HFF-Myc (cell line): Measurements from ENCODE around the gene GRM4.

Source experiments
- DNase-seq: peaks from one replicate; pipeline ENCODE4 v3.0.0-alpha.2; 2011; ENCODE audit warnings: low read depth; ENCODE audit errors: extremely low read depth
- H3K4me3 ChIP-seq: replicated peaks from 2 replicates; pipeline ENCODE4 v1.5.1; 2011; ENCODE audit warnings: low read depth, mild to moderate bottlenecking, control low read depth, low read length
- TF ChIP-seq, protein P1 (sequence below): IDR thresholded peaks from 2 replicates; pipeline ENCODE4 v1.5.1; 2012; ENCODE audit warnings: mild to moderate bottlenecking, low read depth, low read length, control low read depth; ENCODE audit errors: missing control alignments

GRM4 gene

DNA sequence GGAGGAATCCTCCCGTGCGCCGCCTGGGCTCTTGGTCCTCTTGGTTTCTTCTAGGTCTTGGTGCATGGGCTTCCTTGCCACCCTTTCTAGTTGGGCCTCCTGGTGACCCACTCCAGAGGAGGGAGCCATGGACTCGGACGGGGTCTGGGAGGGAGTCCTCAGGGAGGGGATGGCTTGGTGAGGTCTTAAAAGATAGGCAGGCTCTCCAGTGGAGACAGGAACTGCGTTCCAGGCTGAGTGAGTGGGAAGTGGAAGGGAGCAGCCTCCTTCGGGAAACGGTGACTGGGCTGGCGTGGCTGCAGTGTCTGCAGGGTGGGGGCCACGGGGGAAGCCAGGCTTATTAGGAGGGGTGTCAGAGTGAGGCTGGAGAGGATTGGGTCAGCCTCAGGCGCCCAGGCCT, 152.8 kb downstream of the GRM4 start:
- H3K4me3 ChIP-seq, result no peak overlapping the region
- DNase-seq, result no peak
- TF ChIP-seq, protein P1, sequence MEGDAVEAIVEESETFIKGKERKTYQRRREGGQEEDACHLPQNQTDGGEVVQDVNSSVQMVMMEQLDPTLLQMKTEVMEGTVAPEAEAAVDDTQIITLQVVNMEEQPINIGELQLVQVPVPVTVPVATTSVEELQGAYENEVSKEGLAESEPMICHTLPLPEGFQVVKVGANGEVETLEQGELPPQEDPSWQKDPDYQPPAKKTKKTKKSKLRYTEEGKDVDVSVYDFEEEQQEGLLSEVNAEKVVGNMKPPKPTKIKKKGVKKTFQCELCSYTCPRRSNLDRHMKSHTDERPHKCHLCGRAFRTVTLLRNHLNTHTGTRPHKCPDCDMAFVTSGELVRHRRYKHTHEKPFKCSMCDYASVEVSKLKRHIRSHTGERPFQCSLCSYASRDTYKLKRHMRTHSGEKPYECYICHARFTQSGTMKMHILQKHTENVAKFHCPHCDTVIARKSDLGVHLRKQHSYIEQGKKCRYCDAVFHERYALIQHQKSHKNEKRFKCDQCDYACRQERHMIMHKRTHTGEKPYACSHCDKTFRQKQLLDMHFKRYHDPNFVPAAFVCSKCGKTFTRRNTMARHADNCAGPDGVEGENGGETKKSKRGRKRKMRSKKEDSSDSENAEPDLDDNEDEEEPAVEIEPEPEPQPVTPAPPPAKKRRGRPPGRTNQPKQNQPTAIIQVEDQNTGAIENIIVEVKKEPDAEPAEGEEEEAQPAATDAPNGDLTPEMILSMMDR, result no peak

DNA sequence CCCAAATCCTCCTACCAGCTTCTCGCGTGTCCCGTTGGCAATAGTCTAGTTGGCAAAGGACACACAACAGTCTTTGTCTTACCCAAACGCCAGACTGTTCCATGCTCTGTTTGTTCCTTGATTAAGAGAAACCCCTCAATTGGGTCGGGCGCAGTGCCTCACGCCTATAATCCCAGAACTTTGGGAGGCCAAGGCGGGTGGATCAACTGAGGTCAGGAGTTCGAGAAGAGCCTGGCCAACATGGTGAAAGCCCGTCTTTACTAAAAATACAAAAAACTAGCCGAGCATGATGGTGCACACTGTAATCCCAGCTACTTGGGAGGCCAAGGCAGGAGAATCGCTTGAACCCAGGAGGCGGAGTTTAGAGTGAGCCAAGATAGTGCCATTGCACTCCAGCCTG, 153.7 kb downstream of the GRM4 start:
- H3K4me3 ChIP-seq, result no peak overlapping the region
- TF ChIP-seq, protein P1, result no peak
- no peak for DNase-seq

DNA sequence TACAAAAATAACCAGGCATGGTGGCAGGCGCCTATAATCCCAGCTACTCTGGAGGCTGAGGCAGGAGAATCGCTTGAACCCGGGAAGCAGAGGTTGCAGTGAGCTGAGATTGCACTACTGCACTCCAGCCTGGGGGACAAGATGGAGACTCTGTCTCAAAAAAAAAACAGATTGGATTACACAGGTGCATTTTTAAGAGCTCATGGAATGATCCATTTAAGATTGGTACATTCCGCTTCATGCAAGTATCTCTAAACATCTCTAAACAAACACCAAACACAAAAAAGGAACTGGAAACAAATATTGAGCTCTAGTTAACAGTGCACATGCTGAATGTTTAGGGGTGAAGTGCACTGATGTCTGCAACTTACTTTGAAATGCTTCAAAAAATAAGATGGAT, 154.3 kb downstream of the GRM4 start:
- no peak for DNase-seq
- H3K4me3 ChIP-seq, result no peak overlapping the region
- TF ChIP-seq, protein P1, result no peak

DNA sequence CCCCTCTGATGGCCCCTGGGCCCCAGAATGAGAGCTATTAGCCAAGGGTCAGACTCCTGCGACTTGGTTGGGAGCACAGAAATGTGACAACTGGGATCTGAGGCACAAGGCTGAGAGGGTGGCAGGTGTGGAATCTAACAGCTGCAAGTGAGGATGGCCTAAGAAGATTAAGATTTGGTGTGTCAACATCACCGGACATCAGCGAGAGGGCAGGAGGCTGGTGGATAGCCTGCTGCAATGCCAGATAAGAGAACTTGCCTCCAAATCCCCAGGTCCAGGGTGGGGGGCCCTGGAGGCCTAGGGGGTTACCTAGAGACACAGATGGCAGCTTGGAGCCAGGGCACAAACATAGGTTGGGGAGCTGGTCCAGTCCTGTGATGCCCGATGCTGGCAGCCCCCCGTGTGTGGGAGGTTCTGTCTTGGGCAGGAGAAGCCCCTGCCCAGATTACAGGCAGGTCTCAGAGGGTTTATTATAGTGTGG, 155.8 kb downstream of the GRM4 start:
- no peak overlapping the region for H3K4me3 ChIP-seq
- TF ChIP-seq, protein P1, result no peak
- DNase-seq, result no peak

DNA sequence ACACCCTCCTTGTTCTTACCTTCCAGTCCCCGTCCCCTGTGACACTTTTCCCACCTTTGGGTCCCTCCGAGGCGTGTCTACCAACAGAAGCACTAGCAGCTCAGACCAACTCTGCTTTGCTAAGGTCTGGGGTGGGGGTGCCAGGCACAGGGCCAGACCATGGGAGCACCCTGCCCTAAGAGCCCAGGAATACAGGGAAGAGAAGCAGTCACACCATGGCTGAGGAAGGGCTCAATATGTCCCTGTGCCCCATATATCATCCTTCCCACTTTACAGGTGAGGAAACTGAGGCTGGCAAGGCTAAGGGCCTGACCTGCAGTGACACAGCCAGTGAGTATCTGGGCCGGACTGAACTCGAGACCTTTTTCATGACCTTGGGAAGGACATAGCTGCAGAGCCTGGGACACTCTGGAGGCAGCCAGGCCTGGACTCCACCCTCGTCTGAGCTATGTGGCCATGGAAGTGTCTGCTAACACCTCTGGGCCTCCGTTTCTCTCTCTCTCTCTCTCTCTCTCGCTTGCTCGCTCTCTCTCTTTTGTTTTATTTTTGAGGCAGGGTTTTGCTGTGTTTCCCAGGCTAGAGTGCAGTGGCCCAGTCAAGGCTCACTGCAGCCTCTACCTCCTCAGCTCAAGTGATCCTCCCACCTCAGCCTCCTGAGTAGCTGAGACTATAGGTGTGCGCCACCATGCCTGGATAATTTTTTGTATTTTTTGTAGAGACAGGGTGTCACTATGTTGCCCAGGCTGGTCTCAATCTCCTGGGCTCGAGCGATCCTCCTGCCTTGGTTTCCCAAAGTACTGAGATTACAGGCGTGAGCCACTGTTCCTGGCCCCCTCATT, 156.7 kb downstream of the GRM4 start:
- H3K4me3 ChIP-seq, result no peak overlapping the region
- no peak for DNase-seq
- TF ChIP-seq, protein P1, result no peak

DNA sequence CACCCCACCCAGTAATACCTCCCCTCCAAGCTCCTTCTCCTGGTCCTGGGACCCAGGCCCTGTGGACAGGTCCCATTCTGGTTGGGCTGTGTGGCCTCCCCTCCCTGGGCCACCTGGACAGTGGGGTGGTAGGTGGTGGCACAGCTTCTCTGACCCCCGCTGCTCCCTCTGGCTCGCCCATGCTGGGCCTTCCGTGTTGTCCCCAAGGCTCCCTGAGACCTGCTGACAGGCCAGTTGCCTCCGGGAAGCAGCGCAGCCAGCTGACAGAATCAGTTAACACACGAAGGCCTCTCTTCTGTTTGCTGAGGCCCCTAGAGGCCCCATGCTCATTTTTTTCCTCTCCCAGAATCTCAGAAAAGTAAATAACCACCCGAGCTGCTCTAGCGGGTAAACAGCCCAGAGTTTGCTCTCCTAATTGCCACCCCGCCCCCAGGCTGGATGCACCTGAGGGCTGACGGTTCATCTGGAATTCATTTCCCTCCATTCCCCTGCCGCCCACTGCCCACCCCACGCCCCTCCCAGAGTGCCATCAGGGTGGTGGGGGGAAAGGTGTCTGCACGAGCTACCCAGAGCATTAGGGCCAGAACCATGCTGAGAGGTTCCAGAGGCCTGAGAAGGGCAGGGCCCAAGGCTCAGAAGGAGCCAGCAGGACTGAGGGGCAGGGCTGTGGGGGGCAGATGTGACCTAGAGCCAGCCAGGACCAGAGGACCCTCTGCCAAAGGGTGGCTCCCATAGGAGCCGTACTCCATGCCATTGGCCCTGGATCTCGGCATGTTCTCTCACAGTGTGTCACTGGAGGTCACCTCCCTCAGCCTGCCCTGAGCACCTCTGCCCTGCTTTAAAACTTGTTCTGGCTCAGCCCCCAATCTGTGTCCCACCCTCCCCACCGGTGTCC, 157.5 kb downstream of the GRM4 start:
- H3K4me3 ChIP-seq, result no peak overlapping the region
- TF ChIP-seq, protein P1, result no peak
- DNase-seq, result no peak
